LNCaP clone FGC (cell line): ENCODE data around the gene RMC1.
"Not testable (repeated sequence)": the region's sequence is repeated elsewhere in the genome, so short reads cannot be mapped to it uniquely, and the experiment has no call there.

Source experiments
- DNase-seq: peaks from one replicate; pipeline ENCODE4 v3.0.0-alpha.2; 2011; ENCODE audit warnings: low read depth
- H3K4me3 ChIP-seq: 2 replicates; pipeline ENCODE4 v1.5.1; 2011; ENCODE audit warnings: mild to moderate bottlenecking, low read depth, low read length, control low read depth
- TF ChIP-seq, protein P1 (sequence below): IDR thresholded peaks from 2 replicates; pipeline ENCODE4 v1.5.1; 2012; ENCODE audit warnings: mild to moderate bottlenecking; ENCODE audit not compliant: control insufficient read depth, insufficient read depth; ENCODE audit errors: extremely low read depth

RMC1 gene

GRCh38 chr18:23498877-23499276 lies 4.4 kb upstream of the RMC1 start:
- no peak overlapping the region for H3K4me3 ChIP-seq
- DNase-seq = no peak
- TF ChIP-seq, protein P1, sequence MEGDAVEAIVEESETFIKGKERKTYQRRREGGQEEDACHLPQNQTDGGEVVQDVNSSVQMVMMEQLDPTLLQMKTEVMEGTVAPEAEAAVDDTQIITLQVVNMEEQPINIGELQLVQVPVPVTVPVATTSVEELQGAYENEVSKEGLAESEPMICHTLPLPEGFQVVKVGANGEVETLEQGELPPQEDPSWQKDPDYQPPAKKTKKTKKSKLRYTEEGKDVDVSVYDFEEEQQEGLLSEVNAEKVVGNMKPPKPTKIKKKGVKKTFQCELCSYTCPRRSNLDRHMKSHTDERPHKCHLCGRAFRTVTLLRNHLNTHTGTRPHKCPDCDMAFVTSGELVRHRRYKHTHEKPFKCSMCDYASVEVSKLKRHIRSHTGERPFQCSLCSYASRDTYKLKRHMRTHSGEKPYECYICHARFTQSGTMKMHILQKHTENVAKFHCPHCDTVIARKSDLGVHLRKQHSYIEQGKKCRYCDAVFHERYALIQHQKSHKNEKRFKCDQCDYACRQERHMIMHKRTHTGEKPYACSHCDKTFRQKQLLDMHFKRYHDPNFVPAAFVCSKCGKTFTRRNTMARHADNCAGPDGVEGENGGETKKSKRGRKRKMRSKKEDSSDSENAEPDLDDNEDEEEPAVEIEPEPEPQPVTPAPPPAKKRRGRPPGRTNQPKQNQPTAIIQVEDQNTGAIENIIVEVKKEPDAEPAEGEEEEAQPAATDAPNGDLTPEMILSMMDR = peak; percentile 70

DNA sequence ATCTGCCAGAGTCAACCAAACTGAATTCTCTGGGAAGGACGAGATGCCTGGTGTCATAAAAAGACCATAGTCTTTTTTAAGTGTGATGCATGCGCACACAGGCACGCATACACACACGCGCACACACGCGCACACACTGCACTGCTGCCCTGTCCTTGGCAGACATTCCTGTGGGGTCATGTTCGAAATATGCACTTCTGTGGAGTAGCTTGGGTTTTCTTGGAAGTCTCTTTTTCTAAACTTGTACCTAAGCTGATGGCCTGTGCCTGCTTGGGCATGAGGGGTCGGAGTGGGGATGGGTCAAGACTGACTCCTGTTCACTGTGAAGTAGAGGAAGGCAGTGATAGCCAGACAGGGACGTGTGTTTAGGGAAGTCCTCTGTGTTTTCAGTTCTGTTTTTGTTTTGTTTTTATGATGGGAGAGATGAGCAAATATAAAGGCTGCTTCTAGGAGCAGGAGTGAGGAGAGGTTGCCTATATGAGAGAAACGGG lies 4.0 kb upstream of the RMC1 start:
- no peak overlapping the region for H3K4me3 ChIP-seq
- TF ChIP-seq, protein P1 = no peak
- no peak for DNase-seq

- H3K4me3 ChIP-seq = no peak overlapping the region
- DNase-seq = no peak
- TF ChIP-seq, protein P1 = no peak
Observed at GRCh38 chr18:23501626-23502025, 1.7 kb upstream of the RMC1 start.

- H3K4me3 ChIP-seq = peak overlapping the region; percentile 59
- no peak for DNase-seq
- TF ChIP-seq, protein P1 = no peak
Observed at GRCh38 chr18:23502516-23503037, 734 bp upstream of the RMC1 start.

GRCh38 chr18:23503963-23504344 lies 643 bp downstream of the RMC1 start:
- TF ChIP-seq, protein P1 = no peak
- H3K4me3 ChIP-seq = peak overlapping the region; percentile 59
- DNase-seq = no peak

DNA sequence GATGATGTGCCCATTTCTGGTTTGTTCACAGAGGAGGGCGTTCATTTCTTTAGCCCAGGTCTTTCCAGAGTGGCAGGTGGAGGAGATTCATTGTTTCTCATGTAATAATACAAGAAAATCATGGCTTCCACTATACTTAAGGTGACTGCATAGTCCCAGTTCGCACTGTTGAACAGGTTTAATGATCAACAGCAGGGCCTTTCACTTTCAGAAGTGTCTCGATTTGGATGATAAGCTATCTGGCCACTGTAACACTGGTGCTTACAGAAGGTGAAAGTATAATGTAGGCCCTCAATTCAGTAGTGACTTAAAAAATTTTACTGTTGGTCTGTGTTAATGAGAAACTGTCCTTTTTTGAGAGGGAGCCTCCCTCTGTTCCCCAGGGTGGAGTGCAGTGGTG lies 1.4 kb downstream of the RMC1 start:
- no peak for DNase-seq
- peak overlapping the region; percentile 59 for H3K4me3 ChIP-seq
- TF ChIP-seq, protein P1 = no peak

DNA sequence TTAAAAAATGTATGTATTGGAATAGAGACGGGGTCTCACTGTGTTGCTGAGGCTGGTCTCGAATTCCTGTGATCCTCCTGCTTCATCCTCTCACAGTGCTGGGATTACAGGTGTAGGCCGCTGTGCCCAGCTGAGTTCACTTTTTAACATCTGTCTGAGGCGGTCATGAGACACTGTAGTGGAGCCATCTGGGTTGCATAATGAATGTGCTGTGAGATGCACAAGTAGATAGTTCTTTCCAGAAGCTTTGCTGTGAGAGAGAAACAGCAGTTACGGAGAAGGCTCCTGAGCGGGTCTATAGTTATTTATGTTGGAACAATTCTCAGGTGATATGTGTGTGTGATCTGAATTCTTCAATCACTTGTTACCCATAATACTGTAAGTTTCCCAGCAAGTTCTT lies 3.1 kb downstream of the RMC1 start:
- TF ChIP-seq, protein P1 = no peak
- H3K4me3 ChIP-seq = no peak overlapping the region
- no peak for DNase-seq

DNA sequence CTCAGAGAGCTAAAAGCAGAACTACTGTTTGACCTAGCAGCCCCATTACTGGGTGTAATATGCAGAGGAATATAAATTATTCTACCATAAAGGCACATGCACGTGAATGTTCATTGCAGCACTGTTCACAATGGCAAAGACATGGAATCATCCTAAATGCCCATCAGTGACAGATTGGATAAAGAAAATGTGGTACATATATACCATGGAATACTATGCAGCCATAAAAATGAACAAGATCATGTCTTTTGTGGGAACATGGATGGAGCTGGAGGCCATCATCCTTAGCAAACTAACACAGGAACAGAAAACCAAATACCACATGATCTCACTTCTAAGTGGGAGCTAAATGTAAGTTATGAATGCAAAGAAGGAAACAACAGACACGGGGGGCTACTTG lies 7.6 kb downstream of the RMC1 start:
- not testable (repeated sequence) for DNase-seq, H3K4me3 ChIP-seq

- not testable (repeated sequence) for H3K4me3 ChIP-seq, DNase-seq
Observed at GRCh38 chr18:23512216-23512615, 8.9 kb downstream of the RMC1 start.
